Sigmoid colon (tissue), 7 donors: ENCODE results near the gene GRN. TPM values are rescaled to one million over a fixed set of nuclear protein-coding genes. Genes with fewer than 3 reads are reported as not detected.

Experiments
- DNase-seq: peaks from one replicate; pipeline ENCODE4 v3.0.0-alpha.2; 2019
- H3K27ac ChIP-seq, 4 donors: fragments of 200-600 bp; sonication (generic); one replicate each; pipeline ENCODE4 v1.5.1; 2016 to 2019; ENCODE audit warnings: mild to moderate bottlenecking in 1 of 4
- H3K27me3 ChIP-seq, 3 donors: fragments of 200-600 bp; sonication (generic); one replicate each; pipeline ENCODE4 v1.5.1; 2019; ENCODE audit warnings: mild to moderate bottlenecking in 1 of 3
- H3K36me3 ChIP-seq, 4 donors: fragments of 200-600 bp; sonication (generic); one replicate each; pipeline ENCODE4 v1.5.1; 2016 to 2019
- H3K4me1 ChIP-seq, 4 donors: fragments of 200-600 bp; sonication (generic); one replicate each; pipeline ENCODE4 v1.5.1; 2017 to 2019
- H3K4me3 ChIP-seq, 4 donors: fragments of 200-600 bp; sonication (generic); one replicate each; pipeline ENCODE4 v1.5.1; 2017 to 2019; ENCODE audit warnings: mild to moderate bottlenecking in 2 of 4, moderate library complexity in 1 of 4
- H3K9me3 ChIP-seq, 4 donors: fragments of 200-600 bp in 3 of 4; sonication (generic) in 3 of 4; one replicate each; pipeline versions ENCODE4 v1.5.1 to v1.6.1; 2013 to 2019
- EP300 ChIP-seq, 4 donors: sonication (generic); formaldehyde crosslinking; IDR thresholded peaks; one replicate each; pipeline ENCODE4 v1.6.1; 2017; ENCODE audit warnings: antibody characterized with exemption in 4 of 4
- POLR2A ChIP-seq, 2 donors: fragments of 450-650 bp; IDR thresholded peaks; one replicate each; pipeline ENCODE4 v1.6.1; 2016; ENCODE audit warnings: antibody characterized with exemption in 2 of 2, mild to moderate bottlenecking in 2 of 2, moderate library complexity in 2 of 2
- POLR2AphosphoS5 ChIP-seq, 4 donors: sonication (generic); formaldehyde crosslinking; IDR thresholded peaks; one replicate each; pipeline ENCODE4 v1.6.1; 2017; ENCODE audit warnings: antibody characterized with exemption in 4 of 4
- WGBS, 2 donors: extraction: QIAGEN DNeasy Blood & Tissue Kit; methylation state at CpG; one replicate each; pipeline ENCODE4 v1.1.7; 2013; 5-methylcytosine and 5-hydroxymethylcytosine counted together
- intact Hi-C: fragments of 100-400 bp; cut with DNase I; formaldehyde crosslinking; loops from one replicate; pipeline ENCODE4 v1.15.1; 2023
- polyA plus RNA-seq, 3 donors: library from polyadenylated mRNA; stranded (reverse); fragments of 200-250 nt; gene quantifications; one replicate each; pipeline ENCODE4 v1.2.3, GENCODE V29; 2013
- total RNA-seq, 4 donors: library from RNA; depleted of rRNA; stranded (reverse); fragments of >200 nt; gene quantifications; one replicate each; pipeline ENCODE4 v1.1.0, GENCODE V29; 2016
- TF ChIP-seq, protein P1 (sequence below), 4 experiments: fragments of 450-650 bp in 3 of 4; fragments of 200-600 bp in 1 of 4; IDR thresholded peaks; one replicate each; pipeline ENCODE4 v1.5.1; 2016 to 2019; ENCODE audit warnings: antibody characterized with exemption in 4 of 4, mild to moderate bottlenecking in 3 of 4, moderate library complexity in 2 of 4
- donor health status: healthy with polysubstance abuse.
- donor health status: Bipolar disorder and iron deficiency.
- donor health status: healthy.

The GRN gene
- total and polyA plus RNA-seq, 7 donors: 69.7 to 245 (median 176) TPM

DNA sequence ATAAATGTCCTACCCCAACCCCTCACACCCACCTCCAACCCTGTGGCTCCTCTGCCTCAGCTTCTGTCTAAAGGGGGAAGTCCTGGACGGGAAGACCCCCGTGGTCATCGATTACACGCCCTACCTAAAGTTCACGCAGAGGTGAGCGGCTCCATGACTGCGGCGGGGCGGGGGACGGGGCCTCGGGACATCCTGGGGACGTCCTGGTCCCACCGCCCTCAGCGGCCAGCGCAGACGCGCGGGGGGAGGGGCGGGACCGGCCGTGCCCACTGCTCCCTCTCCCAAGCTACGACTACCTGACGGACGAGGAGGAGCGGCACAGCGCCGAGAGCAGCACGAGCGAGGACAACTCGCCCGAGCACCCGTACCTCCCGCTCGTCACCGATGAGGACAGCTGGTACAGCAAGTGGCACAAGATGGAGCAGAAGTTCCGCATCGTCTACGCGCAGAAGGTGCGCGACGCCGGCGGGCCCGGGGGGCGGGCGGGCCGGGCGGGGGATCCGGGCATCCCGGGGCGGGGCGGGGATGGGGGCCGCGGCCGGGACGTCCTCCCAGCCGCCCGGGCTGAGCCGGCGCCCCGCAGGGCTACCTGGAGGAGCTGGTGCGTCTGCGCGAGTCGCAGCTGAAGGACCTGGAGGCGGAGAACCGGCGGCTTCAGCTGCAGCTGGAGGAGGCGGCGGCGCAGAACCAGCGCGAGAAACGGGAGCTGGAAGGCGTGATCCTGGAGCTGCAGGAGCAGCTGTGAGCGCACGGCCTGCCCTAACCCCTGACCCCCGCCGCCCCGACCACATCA is 30.0 kb upstream of the GRN start:
- Histone ChIP-seq H3K4me3 (peak overlapping the region in 2 of 4 donors; percentile 14 to 15), H3K9me3 (no peaks in the 10 kb centered on the region), H3K27me3 (peaks cover 22 to 55% (median 50%) of the 10 kb centered on the region in 3 donors), H3K27ac (no peak overlapping the region), H3K4me1 (peaks cover 0 to 14% (median 10%) of the 10 kb centered on the region in 4 donors), H3K36me3 (peaks cover 0 to 11% (median 8%) of the 10 kb centered on the region in 4 donors)
- intact Hi-C loops: no loop called here
- TF ChIP-seq EP300 (IDR thresholded peaks at IDR 0.05) (no peak), POLR2AphosphoS5 (IDR thresholded peaks at IDR 0.05) (no peak), POLR2A (IDR thresholded peaks at IDR 0.05) (no peak)
- TF ChIP-seq, protein P1, sequence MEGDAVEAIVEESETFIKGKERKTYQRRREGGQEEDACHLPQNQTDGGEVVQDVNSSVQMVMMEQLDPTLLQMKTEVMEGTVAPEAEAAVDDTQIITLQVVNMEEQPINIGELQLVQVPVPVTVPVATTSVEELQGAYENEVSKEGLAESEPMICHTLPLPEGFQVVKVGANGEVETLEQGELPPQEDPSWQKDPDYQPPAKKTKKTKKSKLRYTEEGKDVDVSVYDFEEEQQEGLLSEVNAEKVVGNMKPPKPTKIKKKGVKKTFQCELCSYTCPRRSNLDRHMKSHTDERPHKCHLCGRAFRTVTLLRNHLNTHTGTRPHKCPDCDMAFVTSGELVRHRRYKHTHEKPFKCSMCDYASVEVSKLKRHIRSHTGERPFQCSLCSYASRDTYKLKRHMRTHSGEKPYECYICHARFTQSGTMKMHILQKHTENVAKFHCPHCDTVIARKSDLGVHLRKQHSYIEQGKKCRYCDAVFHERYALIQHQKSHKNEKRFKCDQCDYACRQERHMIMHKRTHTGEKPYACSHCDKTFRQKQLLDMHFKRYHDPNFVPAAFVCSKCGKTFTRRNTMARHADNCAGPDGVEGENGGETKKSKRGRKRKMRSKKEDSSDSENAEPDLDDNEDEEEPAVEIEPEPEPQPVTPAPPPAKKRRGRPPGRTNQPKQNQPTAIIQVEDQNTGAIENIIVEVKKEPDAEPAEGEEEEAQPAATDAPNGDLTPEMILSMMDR (IDR thresholded peaks at IDR 0.05): no peak
- no peak for DNase-seq
- 1% methylated on average over 81 of the region's 81 CpGs for WGBS, 2 donors

- TF ChIP-seq POLR2A (IDR thresholded peaks at IDR 0.05): no peak
- no peak for TF ChIP-seq EP300 (IDR thresholded peaks at IDR 0.05)
- TF ChIP-seq, protein P1 (IDR thresholded peaks at IDR 0.05): no peak
- TF ChIP-seq POLR2AphosphoS5 (IDR thresholded peaks at IDR 0.05): no peak
- Histone ChIP-seq H3K4me3 (no peak overlapping the region), H3K27ac (no peak overlapping the region), H3K27me3 (peaks cover 22 to 55% (median 50%) of the 10 kb centered on the region in 3 donors), H3K4me1 (peaks cover 0 to 14% (median 10%) of the 10 kb centered on the region in 4 donors), H3K9me3 (no peaks in the 10 kb centered on the region), H3K36me3 (peaks cover 9 to 21% (median 16%) of the 10 kb centered on the region in 4 donors)
- 9% methylated on average over 38 of the region's 38 CpGs for WGBS, 2 donors
- intact Hi-C loops: no loop called here
- no peak for DNase-seq
Measured at GRCh38 chr17:44315760-44316731, 29.1 kb upstream of the GRN start.

GRCh38 chr17:44317545-44317944 is 27.6 kb upstream of the GRN start:
- Histone ChIP-seq H3K4me3 (no peak overlapping the region), H3K27me3 (peaks cover 22 to 54% (median 45%) of the 10 kb centered on the region in 3 donors), H3K9me3 (no peaks in the 10 kb centered on the region), H3K36me3 (peaks cover 22 to 36% (median 30%) of the 10 kb centered on the region in 4 donors), H3K4me1 (peaks cover 0 to 14% (median 11%) of the 10 kb centered on the region in 4 donors), H3K27ac (no peak overlapping the region)
- 80 to 92% methylated on average over 6 of the region's 6 CpGs for WGBS, 2 donors
- no peak for DNase-seq
- intact Hi-C loops: no loop called here
- TF ChIP-seq POLR2A (IDR thresholded peaks at IDR 0.05) (no peak), EP300 (IDR thresholded peaks at IDR 0.05) (no peak), POLR2AphosphoS5 (IDR thresholded peaks at IDR 0.05) (no peak)
- TF ChIP-seq, protein P1 (IDR thresholded peaks at IDR 0.05): no peak

DNA sequence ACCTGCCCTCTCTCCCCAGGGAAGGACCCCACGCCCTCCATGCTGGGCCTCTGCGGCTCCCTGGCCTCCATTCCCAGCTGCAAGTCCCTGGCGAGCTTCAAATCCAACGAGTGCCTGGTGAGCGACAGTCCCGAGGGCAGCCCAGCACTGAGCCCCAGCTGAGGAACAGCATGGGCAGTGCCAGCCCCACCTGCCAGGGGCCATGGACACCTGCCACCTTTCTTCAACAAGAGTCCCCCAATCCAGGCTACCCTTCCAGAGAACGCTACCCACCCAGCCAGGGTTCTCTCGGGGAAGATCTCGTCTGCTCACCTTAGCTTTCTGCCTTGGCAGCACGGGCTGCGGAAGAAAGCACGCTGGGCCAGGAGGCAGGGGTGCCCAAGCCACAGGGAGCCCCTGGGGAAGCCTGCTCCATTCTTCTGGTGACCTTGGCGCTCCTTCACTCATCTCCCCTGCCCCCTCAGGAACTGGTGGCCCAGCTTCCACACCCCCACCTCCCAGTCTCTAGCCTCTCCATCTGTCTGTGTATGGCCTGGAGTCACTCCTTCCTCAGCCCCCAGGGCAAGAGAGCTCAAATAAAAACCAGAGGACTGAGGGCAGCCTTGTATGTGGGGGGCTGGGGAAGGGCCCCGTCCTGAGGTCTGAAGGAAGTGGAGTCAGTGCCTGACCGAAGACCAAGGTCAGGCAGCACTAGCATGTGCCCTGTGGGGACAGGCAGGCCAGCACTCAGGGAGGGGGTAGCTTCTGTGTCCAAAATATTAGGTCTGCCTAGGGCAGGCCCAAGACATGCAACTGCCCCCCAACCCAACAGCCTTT is 26.8 kb upstream of the GRN start:
- TF ChIP-seq POLR2AphosphoS5 (IDR thresholded peaks at IDR 0.05): no peak
- TF ChIP-seq EP300 (IDR thresholded peaks at IDR 0.05): no peak
- no peak for TF ChIP-seq POLR2A (IDR thresholded peaks at IDR 0.05)
- TF ChIP-seq, protein P1 (IDR thresholded peaks at IDR 0.05): no peak
- WGBS, 2 donors: 72 to 87% methylated on average over 15 of the region's 15 CpGs
- DNase-seq: no peak
- intact Hi-C loops: no loop called here
- no peak overlapping the region for H3K27ac ChIP-seq
- no peaks in the 10 kb centered on the region for H3K9me3 ChIP-seq
- H3K36me3 ChIP-seq: peaks cover 22 to 37% (median 31%) of the 10 kb centered on the region in 4 donors
- H3K4me3 ChIP-seq: no peak overlapping the region
- peaks cover 22 to 47% (median 44%) of the 10 kb centered on the region in 3 donors for H3K27me3 ChIP-seq
- peaks cover 0 to 22% (median 16%) of the 10 kb centered on the region in 4 donors for H3K4me1 ChIP-seq
